Central memory CD8-positive, alpha-beta T cell (primary cell): Measurements from ENCODE around the gene AQP9.

Source experiments
- ATAC-seq: fragments of 150-1000 bp; cut with Tn5 transposase; replicated peaks from 2 replicates; pipeline ENCODE4 v1.10.0; 2022; ENCODE audit warnings: mild to moderate bottlenecking, moderate FRiP score, moderate number of reproducible peaks; ENCODE audit not compliant: poor library complexity, severe bottlenecking; ENCODE audit errors: extremely low read depth
- DNase-seq, 2 donors: peaks; one replicate each; pipeline ENCODE4 v3.0.0; 2021; ENCODE audit warnings: low spot score in 2 of 2
- H3K27ac Mint-ChIP-seq: one replicate; pipeline ENCODE4 v1.8.0; 2022; ENCODE audit warnings: low read depth, mild to moderate bottlenecking, moderate library complexity, mixed read lengths
- H3K27me3 Mint-ChIP-seq: one replicate; pipeline ENCODE4 v1.8.0; 2022; ENCODE audit warnings: mixed read lengths
- H3K36me3 Mint-ChIP-seq: one replicate; pipeline ENCODE4 v1.8.0; 2022; ENCODE audit warnings: mild to moderate bottlenecking, moderate library complexity, mixed read lengths; ENCODE audit not compliant: insufficient read depth
- H3K4me1 Mint-ChIP-seq: one replicate; pipeline ENCODE4 v1.8.0; 2022; ENCODE audit warnings: mixed read lengths
- H3K4me3 Mint-ChIP-seq: one replicate; pipeline ENCODE4 v1.8.0; 2022; ENCODE audit warnings: mild to moderate bottlenecking, moderate library complexity, mixed read lengths
- H3K9me3 Mint-ChIP-seq: one replicate; pipeline ENCODE4 v1.8.0; 2022; ENCODE audit warnings: mixed read lengths

The AQP9 gene

GRCh38 chr15:58223432-58223831 lies 85.3 kb downstream of the AQP9 start:
- Mint-ChIP-seq H3K9me3 (no peaks in the 10 kb centered on the region), H3K36me3 (no peaks in the 10 kb centered on the region), H3K4me1 (peaks cover 3% of the 10 kb centered on the region), H3K27me3 (peaks cover 36% of the 10 kb centered on the region), H3K4me3 (no peak overlapping the region), H3K27ac (no peak overlapping the region)
- ATAC-seq (no peak), DNase-seq (no peak)

GRCh38 chr15:58224068-58224467 lies 85.9 kb downstream of the AQP9 start:
- H3K36me3 Mint-ChIP-seq: no peaks in the 10 kb centered on the region
- no peak for ATAC-seq
- H3K27ac Mint-ChIP-seq: no peak overlapping the region
- H3K27me3 Mint-ChIP-seq: peaks cover 36% of the 10 kb centered on the region
- no peaks in the 10 kb centered on the region for H3K9me3 Mint-ChIP-seq
- H3K4me1 Mint-ChIP-seq: peaks cover 10% of the 10 kb centered on the region
- no peak overlapping the region for H3K4me3 Mint-ChIP-seq
- no peak for DNase-seq

DNA sequence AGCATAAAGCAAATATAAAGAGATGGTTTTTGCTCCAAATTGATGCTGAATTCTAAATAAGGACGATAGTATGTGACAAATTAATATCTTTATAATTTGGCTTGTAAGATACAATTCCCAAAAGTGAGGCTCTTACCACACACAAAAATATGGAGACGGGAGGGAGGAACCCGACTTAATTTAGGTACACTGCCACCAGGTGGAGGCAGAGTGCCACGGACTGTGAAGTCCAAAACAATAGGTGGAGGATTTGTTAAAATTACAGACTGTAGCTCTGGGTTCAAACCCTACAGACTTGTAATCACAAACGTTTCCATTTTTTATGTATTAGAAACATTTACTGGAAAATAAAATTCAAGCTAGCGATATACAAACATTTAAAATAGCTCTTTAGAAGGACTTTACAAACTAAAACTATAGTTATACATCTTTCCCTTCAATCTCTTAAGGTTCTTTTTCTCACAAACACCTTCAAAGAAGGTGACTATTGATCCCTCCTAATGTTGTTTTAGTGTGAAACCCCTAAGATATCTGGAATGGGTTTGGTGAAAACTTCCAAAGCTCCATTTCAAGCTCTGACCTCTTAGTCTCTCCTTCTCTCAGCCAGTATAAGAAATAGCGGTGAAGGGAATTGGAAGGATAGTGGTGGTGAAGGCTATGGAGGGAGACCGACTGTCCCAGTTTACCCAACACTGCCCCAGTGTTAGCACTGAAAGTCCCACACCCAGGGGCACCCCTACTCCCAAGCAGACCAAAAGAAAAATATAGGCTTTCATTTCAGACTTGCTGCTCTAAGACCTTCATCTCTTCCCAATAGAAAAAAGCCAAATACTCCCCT lies 89.7 kb downstream of the AQP9 start:
- DNase-seq (peak; percentile 21 to 26), ATAC-seq (no peak)
- H3K27me3 Mint-ChIP-seq: peaks cover 26% of the 10 kb centered on the region
- no peaks in the 10 kb centered on the region for H3K36me3 Mint-ChIP-seq
- H3K4me3 Mint-ChIP-seq: no peak overlapping the region
- H3K27ac Mint-ChIP-seq: no peak overlapping the region
- no peaks in the 10 kb centered on the region for H3K9me3 Mint-ChIP-seq
- peaks cover 11% of the 10 kb centered on the region for H3K4me1 Mint-ChIP-seq

GRCh38 chr15:58228718-58229117 lies 90.5 kb downstream of the AQP9 start:
- Mint-ChIP-seq H3K4me1 (peaks cover 11% of the 10 kb centered on the region), H3K4me3 (no peak overlapping the region), H3K27ac (no peak overlapping the region), H3K9me3 (no peaks in the 10 kb centered on the region), H3K36me3 (no peaks in the 10 kb centered on the region), H3K27me3 (peaks cover 26% of the 10 kb centered on the region)
- ATAC-seq (no peak), DNase-seq (no peak)

DNA sequence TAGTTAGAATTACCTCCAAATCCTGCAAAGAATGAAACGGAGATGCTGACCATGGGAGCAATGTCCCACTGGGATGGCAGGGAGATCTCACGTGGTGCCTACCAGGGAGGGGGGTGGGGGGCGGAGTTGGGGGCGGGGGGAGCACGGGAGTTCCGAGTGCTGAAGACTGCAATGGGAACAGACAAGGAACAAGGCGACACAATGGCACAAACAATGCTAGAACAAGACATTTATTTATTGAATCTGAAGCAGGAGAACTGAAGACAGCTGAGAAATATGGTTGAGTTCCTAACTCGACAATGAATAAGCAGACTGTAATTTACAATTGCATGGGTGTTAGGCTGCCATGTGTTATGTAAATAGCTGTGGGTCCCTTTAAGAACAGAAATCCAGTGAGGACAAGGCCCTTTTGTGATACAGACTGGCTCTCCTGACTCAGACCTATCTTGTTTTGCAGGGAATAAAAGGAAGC lies 91.2 kb downstream of the AQP9 start:
- H3K9me3 Mint-ChIP-seq: no peaks in the 10 kb centered on the region
- ATAC-seq (no peak), DNase-seq (no peak)
- H3K4me3 Mint-ChIP-seq: no peak overlapping the region
- peaks cover 11% of the 10 kb centered on the region for H3K4me1 Mint-ChIP-seq
- H3K27me3 Mint-ChIP-seq: peaks cover 32% of the 10 kb centered on the region
- H3K36me3 Mint-ChIP-seq: no peaks in the 10 kb centered on the region
- H3K27ac Mint-ChIP-seq: no peak overlapping the region

DNA sequence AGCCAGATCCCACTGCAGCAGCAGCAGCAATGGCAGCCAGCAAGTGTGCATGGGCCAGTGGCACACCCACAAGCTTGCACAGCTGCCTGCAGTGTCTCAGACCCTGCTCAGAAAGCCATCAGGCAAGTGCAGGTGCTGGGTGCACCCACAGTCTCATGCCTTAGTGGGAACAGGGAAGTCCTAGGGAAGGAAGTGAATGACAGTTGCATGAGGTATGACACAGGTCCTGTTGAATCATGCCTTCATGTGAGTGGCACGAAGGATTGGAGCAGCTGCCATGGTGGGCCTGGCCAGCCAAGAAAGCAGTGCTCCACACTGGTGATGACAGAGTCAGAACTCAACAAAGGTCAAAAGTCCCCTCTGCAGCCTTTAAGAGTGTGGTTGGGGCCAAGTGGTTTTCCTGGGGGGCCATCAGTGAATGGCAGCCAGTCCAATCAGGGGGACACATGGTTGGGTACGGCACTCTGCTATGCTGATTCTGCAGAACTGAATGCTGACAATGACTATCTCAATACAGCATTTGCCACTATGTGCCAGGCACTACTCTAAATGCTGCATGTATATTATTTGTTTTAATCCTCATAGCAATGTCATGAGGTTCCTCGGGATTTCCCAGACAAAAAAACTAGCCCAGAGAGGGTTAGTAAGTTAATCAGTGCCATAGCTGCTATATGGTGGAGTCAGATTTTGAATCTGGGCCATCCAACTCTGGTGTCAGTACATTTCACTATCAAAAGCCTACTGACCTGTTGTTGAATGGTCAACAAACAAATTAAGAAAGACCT lies 94.3 kb downstream of the AQP9 start:
- Mint-ChIP-seq H3K4me3 (no peak overlapping the region), H3K27ac (no peak overlapping the region), H3K27me3 (peaks cover 35% of the 10 kb centered on the region), H3K36me3 (no peaks in the 10 kb centered on the region), H3K9me3 (no peaks in the 10 kb centered on the region), H3K4me1 (peaks cover 11% of the 10 kb centered on the region)
- DNase-seq (no peak), ATAC-seq (no peak)

DNA sequence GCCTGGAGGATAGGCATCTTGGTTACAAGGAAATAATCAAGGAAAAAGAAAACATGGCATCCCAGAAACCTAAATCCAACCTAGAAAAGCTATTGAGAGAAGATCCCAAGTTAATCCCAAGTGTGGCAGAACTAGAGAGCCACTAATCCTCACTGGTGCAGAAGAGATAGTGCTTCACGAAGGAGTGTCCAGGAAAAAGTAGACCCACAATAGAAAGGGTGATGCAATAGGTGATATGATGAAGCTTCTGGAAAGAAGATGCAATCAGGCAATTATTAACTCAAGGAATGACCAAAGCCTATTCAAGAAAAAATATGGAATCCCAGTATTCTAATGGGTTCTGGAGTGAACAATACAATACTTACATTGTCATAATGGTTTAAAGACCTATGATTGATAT lies 95.2 kb downstream of the AQP9 start:
- peaks cover 35% of the 10 kb centered on the region for H3K27me3 Mint-ChIP-seq
- H3K4me1 Mint-ChIP-seq: peaks cover 8% of the 10 kb centered on the region
- no peak overlapping the region for H3K27ac Mint-ChIP-seq
- no peak overlapping the region for H3K4me3 Mint-ChIP-seq
- ATAC-seq (no peak), DNase-seq (no peak)
- no peaks in the 10 kb centered on the region for H3K9me3 Mint-ChIP-seq
- no peaks in the 10 kb centered on the region for H3K36me3 Mint-ChIP-seq
